NCI-H2171 treated with DMSO at 0.1 percent for 48 hours (cell line): ENCODE results near the gene MYLK2.

ENCODE experiments used
- DNase-seq: peaks from one replicate; lab custom pipeline; 2025; lab: John Stamatoyannopoulos, UW

The MYLK2 gene

GRCh38 chr20:31856516-31856915 lies 37.4 kb downstream of the MYLK2 start:
- no peak for DNase-seq

GRCh38 chr20:31857861-31858759 lies 39.0 kb downstream of the MYLK2 start:
- no peak for DNase-seq

- DNase-seq: no peak
These were observed 39.6 kb downstream of the MYLK2 start for GRCh38 chr20:31858760-31859083.

- DNase-seq: no peak
These were observed 40.3 kb downstream of the MYLK2 start for GRCh38 chr20:31859266-31859997.

- no peak for DNase-seq
These were observed 40.8 kb downstream of the MYLK2 start for GRCh38 chr20:31859998-31860380.

- peak; percentile 32 for DNase-seq
These were observed 41.4 kb downstream of the MYLK2 start for GRCh38 chr20:31860390-31861134.

GRCh38 chr20:31861135-31861384 lies 41.9 kb downstream of the MYLK2 start:
- peak; percentile 52 for DNase-seq

- peak; percentile 90 for DNase-seq
These were observed 42.4 kb downstream of the MYLK2 start for GRCh38 chr20:31861385-31862156.

- DNase-seq: no peak
These were observed 43.0 kb downstream of the MYLK2 start for GRCh38 chr20:31862157-31862470.

- DNase-seq: no peak
These were observed 43.4 kb downstream of the MYLK2 start for GRCh38 chr20:31862506-31862905.

- DNase-seq: no peak
These were observed 44.3 kb downstream of the MYLK2 start for GRCh38 chr20:31863296-31864085.

- no peak for DNase-seq
These were observed 45.6 kb downstream of the MYLK2 start for GRCh38 chr20:31864521-31865400.

GRCh38 chr20:31866221-31866620 lies 47.1 kb downstream of the MYLK2 start:
- no peak for DNase-seq

GRCh38 chr20:31868853-31869672 lies 49.9 kb downstream of the MYLK2 start:
- no peak for DNase-seq

- DNase-seq: no peak
These were observed 50.5 kb downstream of the MYLK2 start for GRCh38 chr20:31869673-31869941.

GRCh38 chr20:31869942-31870725 lies 51.0 kb downstream of the MYLK2 start, which contains the start of the genes DUSP15 and TTLL9:
Gene DUSP15, minus strand, starts transcription at chr20:31870527. Its CDS starts 190 bp downstream, at chr20:31870337.
Gene TTLL9, plus strand, starts transcription at chr20:31870634. Its CDS starts 493 bp downstream, at chr20:31871127.
- peak; percentile 40 for DNase-seq

GRCh38 chr20:31870726-31871617 lies 51.8 kb downstream of the MYLK2 start:
- DNase-seq: no peak

- no peak for DNase-seq
These were observed 52.4 kb downstream of the MYLK2 start for GRCh38 chr20:31871618-31871954.
